AG08395 (cell line): ENCODE data around the gene SPSB1.

Source experiments
- DNase-seq: peaks from one replicate; pipeline ENCODE4 v3.0.0; 2012; ENCODE audit warnings: mixed read lengths, low spot score

Gene SPSB1

GRCh38 chr1:9292361-9293240, at the start of gene SPSB1:
TSS of gene SPSB1 (plus strand) at chr1:9292894. CDS start at chr1:9355892, 62,998 bp downstream.
- peak; percentile 65 for DNase-seq

- no peak for DNase-seq
These were observed 49.5 kb upstream of the SPSB1 start for GRCh38 chr1:9243066-9243739.

- DNase-seq: no peak
These were observed 48.0 kb upstream of the SPSB1 start for GRCh38 chr1:9244501-9245229.

- no peak for DNase-seq
These were observed 47.5 kb upstream of the SPSB1 start for GRCh38 chr1:9245230-9245619.

- no peak for DNase-seq
These were observed 47.0 kb upstream of the SPSB1 start for GRCh38 chr1:9245661-9246060.

- DNase-seq: no peak
These were observed 46.5 kb upstream of the SPSB1 start for GRCh38 chr1:9246215-9246614.

- DNase-seq: no peak
These were observed 45.6 kb upstream of the SPSB1 start for GRCh38 chr1:9246841-9247785.

- no peak for DNase-seq
These were observed 44.8 kb upstream of the SPSB1 start for GRCh38 chr1:9247894-9248293.

- no peak for DNase-seq
These were observed 44.1 kb upstream of the SPSB1 start for GRCh38 chr1:9248341-9249262.

- DNase-seq: no peak
These were observed 43.5 kb upstream of the SPSB1 start for GRCh38 chr1:9249263-9249533.

GRCh38 chr1:9249534-9250410, 42.9 kb upstream of the SPSB1 start:
- DNase-seq: peak; percentile 61

- DNase-seq: no peak
These were observed 42.0 kb upstream of the SPSB1 start for GRCh38 chr1:9250411-9251381.

GRCh38 chr1:9251501-9251900, 41.2 kb upstream of the SPSB1 start:
- DNase-seq: no peak

- DNase-seq: no peak
These were observed 39.7 kb upstream of the SPSB1 start for GRCh38 chr1:9253004-9253403.

- no peak for DNase-seq
These were observed 39.1 kb upstream of the SPSB1 start for GRCh38 chr1:9253453-9254105.

- DNase-seq: no peak
These were observed 36.4 kb upstream of the SPSB1 start for GRCh38 chr1:9256332-9256731.

GRCh38 chr1:9257851-9258250, 34.8 kb upstream of the SPSB1 start:
- DNase-seq: no peak

GRCh38 chr1:9258629-9259028, 34.1 kb upstream of the SPSB1 start:
- DNase-seq: no peak
